H54 (cell line): ENCODE data around the gene TRPC4.
"Not testable (repeated sequence)": the region's sequence is repeated elsewhere in the genome, so short reads cannot be mapped to it uniquely, and the experiment has no call there.

Experiments used
- DNase-seq: peaks from one replicate; pipeline ENCODE4 v3.0.0; 2011; ENCODE audit warnings: low spot score, mixed read lengths; ENCODE audit not compliant: insufficient read length
- FAIRE-seq: peaks from 3 replicates; lab custom pipeline; 2011; peaks lifted over from hg19 to GRCh38; lab: Jason Lieb, UNC
- POLR2A ChIP-seq: IDR thresholded peaks from 2 replicates; pipeline ENCODE4 v1.6.1; 2011; ENCODE audit warnings: low read depth, mild to moderate bottlenecking, low read length

Gene TRPC4

GRCh38 chr13:37878921-37879320, 9.3 kb upstream of the TRPC4 start:
- FAIRE-seq (no peak), DNase-seq (no peak)
- TF ChIP-seq POLR2A, result no peak

- no peak for FAIRE-seq
- TF ChIP-seq POLR2A, result no peak
- no peak for DNase-seq
These were observed 8.9 kb upstream of the TRPC4 start for GRCh38 chr13:37878496-37878895.

- no peak for TF ChIP-seq POLR2A
- DNase-seq, result no peak
- FAIRE-seq, result peak; percentile 15
These were observed 1.5 kb upstream of the TRPC4 start for GRCh38 chr13:37870895-37871550.

- no peak for TF ChIP-seq POLR2A
- FAIRE-seq (no peak), DNase-seq (no peak)
These were observed 895 bp upstream of the TRPC4 start for GRCh38 chr13:37870489-37870845.

GRCh38 chr13:37869506-37869755, 141 bp downstream of the TRPC4 start:
- FAIRE-seq (no peak), DNase-seq (no peak)

GRCh38 chr13:37868691-37869505, 674 bp downstream of the TRPC4 start:
- DNase-seq, result no peak
- FAIRE-seq, result no peak
- no peak for TF ChIP-seq POLR2A

More at GRCh38 chr13:37869506-37869755, 141 bp downstream of the TRPC4 start:
- TF ChIP-seq POLR2A, result no peak

- DNase-seq, result no peak
- no peak for TF ChIP-seq POLR2A
- FAIRE-seq, result no peak
These were observed 5.9 kb downstream of the TRPC4 start for GRCh38 chr13:37863708-37864107.

GRCh38 chr13:37835392-37835791, 34.2 kb downstream of the TRPC4 start:
- DNase-seq, result no peak
- no peak for TF ChIP-seq POLR2A
- FAIRE-seq, result no peak

- TF ChIP-seq POLR2A, result no peak
- no peak for DNase-seq
- FAIRE-seq, result no peak
These were observed 36.2 kb downstream of the TRPC4 start for GRCh38 chr13:37833411-37833810.

GRCh38 chr13:37816276-37816675, 53.3 kb downstream of the TRPC4 start:
- TF ChIP-seq POLR2A, result no peak
- FAIRE-seq (no peak), DNase-seq (no peak)

GRCh38 chr13:37811441-37811840, 58.1 kb downstream of the TRPC4 start:
- no peak for DNase-seq
- FAIRE-seq, result no peak
- TF ChIP-seq POLR2A, result no peak

- no peak for DNase-seq
- TF ChIP-seq POLR2A, result no peak
- no peak for FAIRE-seq
These were observed 62.9 kb downstream of the TRPC4 start for GRCh38 chr13:37806666-37807065.

- DNase-seq, result no peak
- FAIRE-seq, result no peak
- TF ChIP-seq POLR2A, result no peak
These were observed 71.9 kb downstream of the TRPC4 start for GRCh38 chr13:37797631-37798030.

- not testable (repeated sequence) for DNase-seq, FAIRE-seq
These were observed 72.8 kb downstream of the TRPC4 start for GRCh38 chr13:37796795-37797194.

GRCh38 chr13:37795326-37795725, 74.2 kb downstream of the TRPC4 start:
- no peak for DNase-seq
- FAIRE-seq, result no peak
- no peak for TF ChIP-seq POLR2A
